Sciatic nerve (tissue), 2 donors: ENCODE measurements around the gene INSYN2A. TPM values are rescaled to one million over a fixed set of nuclear protein-coding genes. Genes with fewer than 3 reads are reported as not detected.

Experiments used
- ATAC-seq: fragments of 200-7000 bp; cut with Tn5 transposase; one replicate; pipeline ENCODE4 v1.9.1; 2020; ENCODE audit warnings: mild to moderate bottlenecking, moderate library complexity
- DNase-seq: peaks from one replicate; pipeline ENCODE4 v3.0.0-alpha.2; 2020; ENCODE audit warnings: low spot score
- intact Hi-C: fragments of 100-400 bp; cut with DNase I; formaldehyde crosslinking; loops from one replicate; pipeline ENCODE4 v1.14.2; 2022
- total RNA-seq: library from RNA; stranded (reverse); fragmentation: NEBNext Ultra II Directional; extraction: Animal tissue kit (Norgen Biotek cat#: 25700); gene quantifications from one replicate; pipeline ENCODE4 v1.2.1, GENCODE V29; 2021
- donor health status: DM: no; HTN: no; CAD: no.
- donor health status: DM: no; HTN: no; CAD: no.

Gene INSYN2A
- total RNA-seq, 1 donor from 2014 or later: not detected

DNA sequence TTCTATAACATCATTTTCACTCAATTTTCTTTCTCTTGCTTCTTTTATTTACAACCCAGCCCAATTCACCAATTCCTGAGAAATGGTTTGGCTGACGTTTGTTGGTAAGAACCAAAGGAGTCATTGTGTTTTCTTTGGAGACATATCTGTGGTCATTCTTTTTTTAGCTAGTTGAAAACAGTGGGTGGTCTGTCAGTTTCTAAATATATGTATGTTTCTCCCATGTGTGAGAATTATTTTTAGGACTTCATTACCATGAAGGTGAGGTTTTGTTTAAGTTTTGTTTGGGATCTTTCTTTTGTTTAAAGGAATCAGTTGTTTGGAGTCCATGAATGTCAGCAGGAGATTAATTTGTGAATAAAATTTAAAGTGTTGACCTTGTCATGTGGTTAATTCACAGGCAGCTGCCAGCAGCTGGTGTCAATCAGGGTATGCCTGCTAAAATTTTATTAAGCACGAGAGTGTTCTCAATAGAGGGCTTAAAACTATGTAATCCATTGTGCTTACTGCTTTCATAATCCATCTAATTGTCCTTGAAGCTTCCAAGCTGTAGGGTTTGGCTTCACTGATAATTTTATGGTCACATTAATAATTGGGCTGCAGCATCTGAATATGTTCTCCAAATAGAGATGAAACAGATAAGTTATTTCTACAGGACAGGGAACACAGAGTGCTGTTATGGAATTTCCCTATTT lies 38.7 kb downstream of the INSYN2A start:
- DNase-seq (no peak), ATAC-seq (no peak)
- intact Hi-C loops: no loop called here

DNA sequence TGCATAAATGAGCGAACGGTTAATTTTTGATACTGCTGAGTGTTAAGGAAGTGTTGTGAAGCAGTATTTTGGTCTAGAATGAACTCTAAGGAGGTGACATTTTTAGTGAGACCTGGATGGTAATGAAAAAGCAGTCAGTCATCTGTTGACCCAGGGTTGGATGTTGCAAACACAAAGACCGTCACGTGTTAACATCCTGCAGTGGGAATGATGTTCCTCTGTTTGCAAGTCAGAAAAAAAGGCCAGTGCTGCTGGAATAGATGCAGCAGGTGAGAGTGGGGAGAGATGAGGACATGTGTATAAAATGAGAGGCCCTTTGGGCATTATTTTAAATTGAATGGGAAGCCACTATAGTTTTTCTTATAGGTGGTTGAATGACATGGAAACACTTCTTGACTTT lies 39.3 kb downstream of the INSYN2A start:
- intact Hi-C loops: no loop called here
- ATAC-seq: no peak
- DNase-seq: no peak

DNA sequence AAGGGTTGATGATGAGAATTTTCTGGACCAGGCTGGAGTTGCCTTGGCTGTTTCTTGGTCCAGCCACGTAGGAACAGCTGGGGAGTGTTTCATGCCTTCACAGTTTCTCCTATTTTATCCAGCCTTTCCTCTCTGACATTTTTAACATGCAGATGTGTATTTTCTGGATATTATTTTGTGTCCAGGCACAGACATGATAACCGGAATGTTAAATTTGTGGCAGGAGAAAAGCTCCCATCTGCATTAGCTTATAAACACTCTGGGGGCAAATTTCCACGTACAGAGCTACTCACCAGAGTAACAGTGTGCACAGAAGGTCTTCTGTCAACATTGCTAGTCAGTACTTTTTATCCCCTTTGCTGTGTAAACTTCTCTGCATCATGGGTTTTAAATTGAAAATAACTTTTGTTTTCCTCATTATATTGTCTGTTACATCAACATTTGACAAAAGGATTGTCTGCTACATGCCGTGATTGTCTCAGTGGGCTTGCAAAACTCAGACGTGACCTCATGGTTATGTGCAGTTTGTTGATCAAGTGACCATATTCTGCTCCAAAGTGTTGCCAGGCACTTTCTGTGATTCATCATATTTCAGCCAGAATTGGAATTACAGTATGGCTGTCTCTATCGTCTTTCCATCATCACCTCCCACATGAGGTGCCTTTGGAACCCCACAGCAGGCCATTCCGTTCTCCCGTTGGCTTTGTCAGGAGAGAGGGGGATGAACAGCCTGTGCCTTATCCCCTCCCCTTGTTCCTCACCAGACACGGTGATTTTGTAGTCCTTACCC lies 41.4 kb downstream of the INSYN2A start:
- intact Hi-C loops: no loop called here
- no peak for ATAC-seq

DNA sequence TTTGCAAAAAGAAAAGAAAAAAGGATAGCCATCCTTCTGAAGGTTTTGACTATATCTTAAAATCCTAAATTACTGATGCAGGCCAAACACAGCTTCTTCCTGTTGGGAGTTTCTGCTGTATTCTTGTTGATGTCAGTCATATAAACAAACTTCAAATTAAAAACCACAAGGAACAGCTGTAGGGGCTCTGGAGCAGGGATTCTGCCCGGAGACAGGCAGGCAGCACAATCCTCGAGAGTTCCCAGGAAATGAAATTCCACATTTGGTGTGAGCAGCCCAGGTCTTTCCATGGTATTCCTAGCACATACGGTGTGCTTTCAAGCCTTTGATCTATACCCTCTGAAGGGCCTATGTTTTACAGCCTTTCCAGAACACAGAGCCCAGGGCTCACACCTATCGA lies 43.2 kb downstream of the INSYN2A start:
- DNase-seq (no peak), ATAC-seq (no peak)
- intact Hi-C loops: no loop called here

More for the DNA sequence above, 41.4 kb downstream of the INSYN2A start:
- no peak for DNase-seq

DNA sequence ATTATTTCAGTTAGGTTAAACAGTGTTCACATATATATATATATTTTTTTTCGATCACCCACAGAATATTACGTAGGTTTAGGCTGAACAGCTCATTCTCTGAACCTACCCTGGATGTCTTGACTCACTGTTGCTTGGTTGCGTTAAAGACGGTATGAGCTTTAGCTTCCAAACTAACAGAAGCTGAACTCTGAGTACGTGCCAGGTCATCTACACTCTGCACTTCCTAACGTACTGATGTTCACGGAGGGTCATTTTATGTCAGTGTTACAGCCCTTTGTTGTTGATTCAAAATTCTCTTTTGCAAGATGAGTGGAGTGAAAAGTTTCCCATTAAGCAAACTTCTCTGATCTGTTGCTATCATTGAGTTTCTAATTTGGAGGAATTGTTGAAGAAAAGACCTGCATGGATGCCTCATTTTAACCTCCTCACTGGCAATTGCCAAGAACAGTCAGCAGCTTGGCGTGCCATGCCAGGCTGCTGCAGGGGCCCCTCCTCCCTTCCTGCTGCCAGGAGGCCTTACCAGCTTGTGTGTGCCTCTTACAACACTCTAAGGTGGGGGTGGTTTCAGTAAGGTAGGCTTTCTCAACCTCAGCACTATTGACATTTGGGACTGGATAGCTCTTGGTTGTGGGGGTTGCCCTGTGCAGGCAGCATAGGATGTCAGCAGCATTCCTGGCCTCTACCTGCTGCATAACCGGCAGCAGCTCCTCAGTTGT lies 44.3 kb downstream of the INSYN2A start:
- intact Hi-C loops: no loop called here
- DNase-seq: no peak
- ATAC-seq: no peak

DNA sequence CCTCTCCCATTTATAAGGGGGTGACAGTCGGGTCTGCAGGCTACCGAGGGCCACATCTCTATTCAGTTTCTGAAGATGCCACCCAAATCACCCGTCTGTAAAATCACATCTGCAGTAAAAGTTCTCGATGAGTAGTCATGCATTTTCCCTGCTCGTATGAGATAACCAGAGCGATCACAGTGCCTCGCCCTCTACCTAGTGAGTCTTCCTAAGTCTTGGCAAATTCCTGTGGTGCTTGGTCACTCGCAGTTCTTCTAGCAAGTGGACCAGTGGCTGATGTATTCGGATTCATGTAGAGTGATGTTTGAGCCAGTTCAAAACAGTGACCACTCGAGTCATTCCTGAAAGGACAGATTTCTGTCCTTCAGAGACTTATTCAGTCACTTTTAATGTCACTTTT lies 44.9 kb downstream of the INSYN2A start:
- intact Hi-C loops: no loop called here
- ATAC-seq (no peak), DNase-seq (no peak)

DNA sequence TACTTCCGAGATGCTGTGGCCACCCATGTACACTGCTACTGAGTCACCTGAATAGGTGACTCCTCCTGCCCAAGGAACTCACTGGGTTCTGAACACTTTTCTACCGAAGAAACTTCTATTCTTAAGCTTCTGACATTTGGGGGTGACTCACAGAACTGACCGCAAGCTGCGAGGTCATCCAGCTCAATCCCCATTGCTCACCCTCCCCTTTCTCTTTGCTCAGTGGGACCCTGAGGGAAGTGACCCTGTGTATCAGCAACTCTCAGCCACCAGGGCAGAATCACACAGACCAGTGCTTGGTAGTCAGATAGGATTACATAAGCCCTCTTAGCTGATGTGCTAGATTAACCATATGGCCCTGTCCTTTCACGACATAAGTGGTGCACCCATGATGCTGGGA lies 46.3 kb downstream of the INSYN2A start:
- no peak for ATAC-seq
- intact Hi-C loops: no loop called here
- no peak for DNase-seq

DNA sequence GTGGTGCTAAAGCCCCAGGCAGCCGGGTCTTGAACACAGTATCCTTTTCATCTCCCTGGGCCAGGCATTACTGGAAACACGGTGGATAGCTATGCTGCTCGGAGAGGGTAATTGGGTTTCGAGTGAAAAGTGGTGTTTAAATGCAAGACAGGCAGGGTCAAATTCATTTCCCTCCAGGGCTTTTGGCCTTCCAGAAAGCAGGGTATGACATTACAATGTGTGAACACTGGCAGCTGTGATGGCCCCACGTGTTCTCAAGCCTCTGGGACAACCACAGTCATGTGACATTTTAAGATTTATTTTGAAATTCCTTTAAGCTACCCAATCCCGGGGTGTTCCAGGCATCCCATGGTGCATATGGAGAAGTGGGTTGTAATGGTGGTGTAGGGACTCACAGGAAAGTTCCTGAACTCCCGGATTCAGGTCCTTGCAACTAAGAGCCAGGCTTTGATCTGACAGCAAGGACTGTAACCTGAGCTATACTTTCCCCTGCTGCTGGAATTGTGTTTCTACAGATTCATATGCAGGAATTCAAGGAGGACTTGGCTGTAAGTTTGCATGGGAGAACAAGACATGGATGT lies 46.8 kb downstream of the INSYN2A start:
- no peak for DNase-seq
- intact Hi-C loops: no loop called here

DNA sequence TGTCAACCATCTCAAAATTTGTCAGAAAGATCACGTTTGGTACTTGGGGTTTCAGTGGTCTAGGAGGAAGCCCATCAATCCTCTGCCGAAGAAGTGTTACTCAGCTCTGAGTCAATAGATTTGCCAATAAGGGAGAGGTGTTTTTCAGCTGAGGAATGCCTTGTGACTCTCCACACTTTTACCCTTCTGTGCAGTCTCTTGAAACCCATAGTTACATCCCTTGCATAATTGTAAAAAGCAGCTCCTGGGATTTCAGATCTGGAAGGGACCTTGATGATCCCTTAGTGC lies 47.5 kb downstream of the INSYN2A start:
- DNase-seq (no peak), ATAC-seq (no peak)
- intact Hi-C loops: no loop called here

More for the DNA sequence above, 46.8 kb downstream of the INSYN2A start:
- no peak for ATAC-seq

DNA sequence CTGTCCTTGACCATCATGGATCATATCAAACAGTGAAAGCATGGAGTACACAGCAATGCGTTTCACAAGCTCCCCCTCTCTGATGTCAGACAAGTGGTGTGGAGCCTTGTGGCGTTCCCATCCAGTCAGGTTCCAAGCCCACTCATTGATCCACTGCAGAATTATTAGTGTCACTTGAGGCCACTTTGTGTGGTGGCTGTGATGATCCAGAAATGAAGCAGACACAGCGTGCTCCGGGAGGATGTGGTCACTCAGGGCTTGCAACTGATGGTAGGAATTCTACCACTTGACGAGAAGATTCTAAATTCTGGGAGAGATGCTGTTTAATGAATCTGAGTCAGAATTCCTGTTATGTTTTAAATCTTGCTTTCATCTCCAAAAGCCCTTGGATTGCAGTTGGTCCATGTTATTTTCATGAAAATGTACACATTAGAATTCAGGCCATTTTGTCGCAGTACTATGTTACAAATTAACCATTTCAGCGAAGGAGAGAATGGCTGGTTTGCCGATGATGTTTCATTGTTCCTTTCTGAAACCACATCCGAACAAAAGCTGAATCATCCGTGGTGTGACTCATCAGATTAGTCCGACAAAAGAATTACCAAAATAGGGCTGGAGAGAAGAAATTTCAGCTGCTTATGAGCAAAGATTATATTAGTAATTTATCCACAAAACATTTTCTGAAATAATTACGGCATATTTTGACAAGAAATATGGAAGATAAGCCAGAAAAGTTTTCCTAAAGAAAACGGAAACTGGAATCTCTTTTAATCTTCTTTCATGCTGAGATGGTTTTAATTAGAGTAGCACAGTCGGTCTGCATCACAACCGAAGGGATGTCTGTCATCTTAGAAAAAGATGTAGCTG lies 48.1 kb downstream of the INSYN2A start:
- ATAC-seq (no peak), DNase-seq (no peak)
- intact Hi-C loops: no loop called here

DNA sequence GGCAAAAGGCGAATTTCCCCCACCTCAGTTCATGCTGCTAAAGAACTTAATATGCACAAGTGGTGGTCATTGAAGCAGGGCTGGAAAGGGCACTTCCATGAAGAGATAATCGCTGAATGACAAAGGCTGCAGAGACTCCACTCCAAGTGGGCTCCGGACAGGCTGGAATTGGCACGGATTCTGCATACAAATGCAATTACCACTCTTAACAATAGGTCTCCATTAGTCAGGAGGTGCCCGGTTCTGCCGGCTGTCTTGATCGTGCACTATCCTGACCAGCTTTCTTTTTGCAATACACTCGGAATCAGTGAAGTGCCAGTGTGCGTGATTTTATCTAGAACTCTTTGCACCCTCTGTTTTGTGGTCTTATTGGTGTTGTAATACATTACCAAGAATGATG lies 49.7 kb downstream of the INSYN2A start:
- DNase-seq (no peak), ATAC-seq (no peak)
- intact Hi-C loops: no loop called here
